GM18909 (cell line): ENCODE data around the gene KCNA1.

ENCODE experiments used
- ATAC-seq: cut with Tn5 transposase; IDR thresholded peaks from one replicate; pipeline ENCODE4 v1.9.1; 2021; ENCODE audit warnings: mild to moderate bottlenecking; ENCODE audit not compliant: unreplicated experiment, poor library complexity

Gene KCNA1

GRCh38 chr12:4910502-4911315 is 1.0 kb downstream of the KCNA1 start:
- ATAC-seq, result no peak

GRCh38 chr12:4911316-4911994 is 1.8 kb downstream of the KCNA1 start:
- ATAC-seq, result no peak

- no peak for ATAC-seq
Observed at GRCh38 chr12:4914720-4915119, 5.0 kb downstream of the KCNA1 start.

GRCh38 chr12:4915752-4916151 is 6.0 kb downstream of the KCNA1 start:
- no peak for ATAC-seq

GRCh38 chr12:4918950-4919660 is 9.4 kb downstream of the KCNA1 start:
- no peak for ATAC-seq

GRCh38 chr12:4932576-4932975 is 22.9 kb downstream of the KCNA1 start:
- ATAC-seq, result no peak

- ATAC-seq, result no peak
Observed at GRCh38 chr12:4933411-4933810, 23.7 kb downstream of the KCNA1 start.

- no peak for ATAC-seq
Observed at GRCh38 chr12:4934407-4935035, 24.8 kb downstream of the KCNA1 start.

- ATAC-seq, result no peak
Observed at GRCh38 chr12:4938900-4939299, 29.2 kb downstream of the KCNA1 start.

- ATAC-seq, result no peak
Observed at GRCh38 chr12:4939418-4940023, 29.8 kb downstream of the KCNA1 start.

GRCh38 chr12:4943067-4943937 is 33.6 kb downstream of the KCNA1 start:
- ATAC-seq, result peak; percentile 90

- ATAC-seq, result peak; percentile 32
Observed at GRCh38 chr12:4943938-4944284, 34.2 kb downstream of the KCNA1 start.

- no peak for ATAC-seq
Observed at GRCh38 chr12:4947253-4947652, 37.5 kb downstream of the KCNA1 start.

- no peak for ATAC-seq
Observed at GRCh38 chr12:4951083-4951482, 41.4 kb downstream of the KCNA1 start.

- no peak for ATAC-seq
Observed at GRCh38 chr12:4951601-4952000, 41.9 kb downstream of the KCNA1 start.

GRCh38 chr12:4954621-4955354 is 45.1 kb downstream of the KCNA1 start:
- ATAC-seq, result no peak

GRCh38 chr12:4956054-4956453 is 46.3 kb downstream of the KCNA1 start:
- no peak for ATAC-seq

- ATAC-seq, result no peak
Observed at GRCh38 chr12:4956968-4957367, 47.3 kb downstream of the KCNA1 start.

GRCh38 chr12:4957761-4958160 is 48.1 kb downstream of the KCNA1 start:
- no peak for ATAC-seq
